A673 (cell line): ENCODE results near the gene OR12D3. TPM values are rescaled to one million over a fixed set of nuclear protein-coding genes. Genes with fewer than 3 reads are reported as not detected.

Source experiments
- Bru-seq: library from RNA; stranded (reverse); fragments of 400-500 nt; gene quantifications from one replicate; lab custom pipeline; 2021; lab: Mats Ljungman, UMichigan
- BruChase-seq, 2 experiments: library from RNA; stranded (reverse); fragments of 400-500 nt; gene quantifications; one replicate each; lab custom pipeline; 2021; lab: Mats Ljungman, UMichigan
- BruUV-seq: library from RNA; stranded (reverse); fragments of 400-500 nt; replicated peaks from 2 replicates; lab custom pipeline; 2021; lab: Mats Ljungman, UMichigan
- CTCF ChIA-PET: fragments of 300-600 bp; sonication (Branson Sonifier 250); formaldehyde crosslinking; loops from one replicate; lab custom pipeline; 2022; ENCODE audit warnings: antibody characterized with exemption; lab: Charles Lee
- POLR2A ChIA-PET: fragments of 300-600 bp; sonication (Branson Sonifier 250); formaldehyde crosslinking; loops from one replicate; lab custom pipeline; 2022; ENCODE audit warnings: antibody characterized with exemption; ENCODE audit not compliant: low non-redundant PET; lab: Charles Lee
- DNase-seq: peaks from one replicate; pipeline ENCODE4 v3.0.0-alpha.2; 2015; ENCODE audit warnings: low spot score
- H3K27ac ChIP-seq: fragments of 200-600 bp; sonication (generic); 2 replicates; pipeline ENCODE4 v1.5.1; 2016; ENCODE audit warnings: mixed run types, low read depth, mild to moderate bottlenecking, mixed read lengths, antibody characterized with exemption, low read length; ENCODE audit not compliant: poor library complexity, severe bottlenecking
- H3K27me3 ChIP-seq: fragments of 200-600 bp; sonication (generic); replicated peaks from 2 replicates; pipeline ENCODE4 v1.6.1; 2017; ENCODE audit warnings: mixed run types, low read depth, mild to moderate bottlenecking, mixed read lengths, antibody characterized with exemption, low read length; ENCODE audit not compliant: insufficient read depth, poor library complexity
- H3K36me3 ChIP-seq: fragments of 200-600 bp; sonication (generic); 2 replicates; pipeline ENCODE4 v1.6.1; 2016; ENCODE audit warnings: mixed run types, mild to moderate bottlenecking, mixed read lengths, antibody characterized with exemption, low read length; ENCODE audit not compliant: insufficient read depth, poor library complexity, severe bottlenecking
- H3K4me1 ChIP-seq: fragments of 200-600 bp; sonication (generic); 2 replicates; pipeline ENCODE4 v1.6.1; 2017; ENCODE audit warnings: mixed run types, mild to moderate bottlenecking, mixed read lengths, antibody characterized with exemption, low read length; ENCODE audit not compliant: insufficient read depth, poor library complexity, severe bottlenecking
- H3K4me3 ChIP-seq: fragments of 200-600 bp; sonication (generic); 2 replicates; pipeline ENCODE4 v1.5.1; 2016; ENCODE audit warnings: low read depth, mixed run types, mild to moderate bottlenecking, mixed read lengths, low read length; ENCODE audit not compliant: poor library complexity, severe bottlenecking
- H3K9me3 ChIP-seq: fragments of 200-600 bp; sonication (generic); 2 replicates; pipeline ENCODE4 v1.6.1; 2016; ENCODE audit warnings: mixed run types, low read depth, mild to moderate bottlenecking, mixed read lengths, antibody characterized with exemption, low read length; ENCODE audit not compliant: poor library complexity, severe bottlenecking
- EZH2 ChIP-seq: fragments of 200-600 bp; sonication (generic); IDR thresholded peaks from 2 replicates; pipeline ENCODE4 v1.6.1; 2017; ENCODE audit warnings: borderline replicate concordance, low read depth, mild to moderate bottlenecking, mixed read lengths, antibody characterized with exemption, low read length; ENCODE audit not compliant: poor library complexity, severe bottlenecking
- intact Hi-C: fragments of 100-400 bp; cut with micrococcal nuclease; formaldehyde crosslinking; loops from one replicate; pipeline ENCODE4 v1.10.0; 2022; ENCODE audit not compliant: unreplicated experiment
- long read RNA-seq: library from polyadenylated mRNA; stranded (forward); transcript quantifications from one replicate; pipeline ENCODE4 v2.0.0, GENCODE V29; 2022
- total RNA-seq: library from RNA; stranded (reverse); gene quantifications from 2 replicates; pipeline ENCODE4 v1.2.3, GENCODE V29; 2021
- TF ChIP-seq, protein P1 (sequence below): fragments of 300-800, 200-600 bp; sonication (generic); conservative IDR thresholded peaks from 2 replicates; pipeline ENCODE4 v1.5.1; 2017; ENCODE audit warnings: low read depth, mild to moderate bottlenecking, antibody characterized with exemption, low read length, moderate library complexity, mixed read lengths

Gene OR12D3
- not detected in 2 replicates for total RNA-seq
- not detected for Bru-seq, nascent RNA
- BruChase-seq, experiment 1, labeled RNA remaining after a 2-hour chase: not detected
- BruChase-seq, experiment 2, labeled RNA remaining after a 6-hour chase: not detected
- long read RNA-seq: 0 reads

GRCh38 chr6:29375191-29375590, at the start of gene OR12D3:
Gene OR12D3 (minus strand): TSS chr6:29375291. CDS start chr6:29375287, 4 bp downstream.
- peaks cover 10% of the 10 kb centered on the region for H3K27me3 ChIP-seq
- no peak within 1 kb of the TSS for H3K4me3 ChIP-seq
- POLR2A ChIA-PET: no interaction called here
- no peaks in the 10 kb centered on the region for H3K4me1 ChIP-seq
- DNase-seq: no peak
- H3K9me3 ChIP-seq: no peaks in the 10 kb centered on the region
- CTCF ChIA-PET: no interaction called here
- intact Hi-C loops: loop anchor here (5.0 kb wide), 1 partner anchor 212 kb away; the partner anchor contains the start of gene OR2H2
- no TSS peak for BruUV-seq
- H3K27ac ChIP-seq: no peak within 1 kb of the TSS
- H3K36me3 ChIP-seq: no peaks in the 10 kb centered on the region
- TF ChIP-seq EZH2: no peak
- TF ChIP-seq, protein P1, sequence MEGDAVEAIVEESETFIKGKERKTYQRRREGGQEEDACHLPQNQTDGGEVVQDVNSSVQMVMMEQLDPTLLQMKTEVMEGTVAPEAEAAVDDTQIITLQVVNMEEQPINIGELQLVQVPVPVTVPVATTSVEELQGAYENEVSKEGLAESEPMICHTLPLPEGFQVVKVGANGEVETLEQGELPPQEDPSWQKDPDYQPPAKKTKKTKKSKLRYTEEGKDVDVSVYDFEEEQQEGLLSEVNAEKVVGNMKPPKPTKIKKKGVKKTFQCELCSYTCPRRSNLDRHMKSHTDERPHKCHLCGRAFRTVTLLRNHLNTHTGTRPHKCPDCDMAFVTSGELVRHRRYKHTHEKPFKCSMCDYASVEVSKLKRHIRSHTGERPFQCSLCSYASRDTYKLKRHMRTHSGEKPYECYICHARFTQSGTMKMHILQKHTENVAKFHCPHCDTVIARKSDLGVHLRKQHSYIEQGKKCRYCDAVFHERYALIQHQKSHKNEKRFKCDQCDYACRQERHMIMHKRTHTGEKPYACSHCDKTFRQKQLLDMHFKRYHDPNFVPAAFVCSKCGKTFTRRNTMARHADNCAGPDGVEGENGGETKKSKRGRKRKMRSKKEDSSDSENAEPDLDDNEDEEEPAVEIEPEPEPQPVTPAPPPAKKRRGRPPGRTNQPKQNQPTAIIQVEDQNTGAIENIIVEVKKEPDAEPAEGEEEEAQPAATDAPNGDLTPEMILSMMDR: no peak

GRCh38 chr6:29424575-29424974, 49.5 kb upstream of the OR12D3 start:
- peaks cover 23% of the 10 kb centered on the region for H3K27me3 ChIP-seq
- no TSS peak for BruUV-seq
- no peak for DNase-seq
- no peaks in the 10 kb centered on the region for H3K36me3 ChIP-seq
- no peak overlapping the region for H3K4me3 ChIP-seq
- H3K27ac ChIP-seq: no peak overlapping the region
- ChIA-PET POLR2A (no interaction called here), CTCF (no interaction called here)
- no peak for TF ChIP-seq EZH2
- TF ChIP-seq, protein P1: no peak
- H3K9me3 ChIP-seq: peaks cover 6% of the 10 kb centered on the region
- intact Hi-C loops: no loop called here
- H3K4me1 ChIP-seq: no peaks in the 10 kb centered on the region

DNA sequence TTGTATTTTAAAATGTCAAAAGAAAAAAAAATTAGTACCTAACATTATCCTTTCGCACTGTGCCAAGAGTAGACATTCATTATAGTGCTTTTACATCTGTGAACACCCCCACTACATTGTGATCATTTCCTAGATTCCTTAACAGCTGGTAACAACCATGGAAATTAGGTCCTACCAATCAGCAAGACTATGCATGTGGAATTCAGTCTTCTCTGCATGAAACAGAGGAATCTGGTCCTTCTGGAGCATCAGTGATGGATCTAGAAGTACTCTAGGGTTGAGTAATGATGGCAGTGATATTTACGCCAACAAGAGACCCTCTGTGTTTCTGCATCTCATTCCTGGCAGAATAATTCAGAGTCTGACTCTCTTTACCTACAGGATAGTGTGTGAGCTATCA, 49.1 kb upstream of the OR12D3 start:
- no TSS peak for BruUV-seq
- DNase-seq: no peak
- TF ChIP-seq EZH2: no peak
- TF ChIP-seq, protein P1: no peak
- Histone ChIP-seq H3K9me3 (peaks cover 6% of the 10 kb centered on the region), H3K27ac (no peak overlapping the region), H3K4me1 (no peaks in the 10 kb centered on the region), H3K36me3 (no peaks in the 10 kb centered on the region), H3K4me3 (no peak overlapping the region), H3K27me3 (peaks cover 23% of the 10 kb centered on the region)
- ChIA-PET POLR2A (no interaction called here), CTCF (no interaction called here)
- intact Hi-C loops: no loop called here
